Activated CD4-positive, alpha-beta T cell treated with anti-CD3 and anti-CD28 coated beads for 36 hours (primary cell): Measurements from ENCODE around the gene CD300C. TPM values are rescaled to one million over a fixed set of nuclear protein-coding genes. Genes with fewer than 3 reads are reported as not detected.
"Not testable (repeated sequence)": the region's sequence is repeated elsewhere in the genome, so short reads cannot be mapped to it uniquely, and the experiment has no call there.

Experiments
- ATAC-seq: fragments of 200-7000 bp; cut with Tn5 transposase; one replicate; pipeline ENCODE4 v1.10.0; 2021; ENCODE audit warnings: mild to moderate bottlenecking, moderate library complexity
- CTCF ChIA-PET: fragments of 350-600 bp; sonication (Branson Sonifier 250); formaldehyde crosslinking; loops from one replicate; lab custom pipeline; 2021; ENCODE audit warnings: antibody characterized with exemption; lab: Charles Lee
- POLR2A ChIA-PET: fragments of 350-600 bp; sonication (Branson Sonifier 250); formaldehyde crosslinking; loops from one replicate; lab custom pipeline; 2021; ENCODE audit warnings: antibody characterized with exemption, inconsistent platforms; lab: Charles Lee
- DNase-seq: peaks from one replicate; pipeline ENCODE4 v3.0.0-alpha.2; 2020
- H3K27ac Mint-ChIP-seq: one replicate; pipeline ENCODE4 v1.8.0; 2021; ENCODE audit warnings: mixed read lengths
- H3K27me3 Mint-ChIP-seq: one replicate; pipeline ENCODE4 v1.8.0; 2021; ENCODE audit warnings: mixed read lengths
- H3K36me3 Mint-ChIP-seq: one replicate; pipeline ENCODE4 v1.8.0; 2021; ENCODE audit warnings: low read depth, mixed read lengths
- H3K4me1 Mint-ChIP-seq: one replicate; pipeline ENCODE4 v1.8.0; 2021; ENCODE audit warnings: mixed read lengths
- H3K4me3 Mint-ChIP-seq: one replicate; pipeline ENCODE4 v1.8.0; 2021; ENCODE audit warnings: mild to moderate bottlenecking, moderate library complexity, mixed read lengths
- H3K9me3 Mint-ChIP-seq: one replicate; pipeline ENCODE4 v1.8.0; 2021; ENCODE audit warnings: low read depth, mixed read lengths
- intact Hi-C, 2 experiments: fragments of 100-400 bp; cut with DNase I in 1 of 2; cut with micrococcal nuclease in 1 of 2; formaldehyde crosslinking; loops; one replicate each; pipeline versions ENCODE4 v1.14.2 to v1.15.1; 2022 to 2024; cut with DNase I, micrococcal nuclease
- total RNA-seq, 2 experiments: library from RNA; stranded (reverse); gene quantifications; one replicate each; pipeline ENCODE4 v1.2.3, GENCODE V29; 2021

The CD300C gene
- total RNA-seq, 2 experiments from 2014 or later, result not detected

- peaks cover 12% of the 10 kb centered on the region for H3K4me1 Mint-ChIP-seq
- H3K27me3 Mint-ChIP-seq, result peaks cover 22% of the 10 kb centered on the region
- intact Hi-C loops, result no loop called here
- DNase-seq (no peak), ATAC-seq (no peak)
- no peak overlapping the region for H3K4me3 Mint-ChIP-seq
- H3K9me3 Mint-ChIP-seq, result peaks cover 10% of the 10 kb centered on the region
- H3K27ac Mint-ChIP-seq, result no peak overlapping the region
- ChIA-PET CTCF (no interaction called here), POLR2A (no interaction called here)
- no peaks in the 10 kb centered on the region for H3K36me3 Mint-ChIP-seq
Measured at GRCh38 chr17:74521701-74522201, 24.2 kb downstream of the CD300C start.

- peaks cover 10% of the 10 kb centered on the region for H3K9me3 Mint-ChIP-seq
- ATAC-seq (no peak), DNase-seq (no peak)
- H3K4me3 Mint-ChIP-seq, result no peak overlapping the region
- CTCF ChIA-PET, result no interaction called here
- H3K27ac Mint-ChIP-seq, result peak overlapping the region; percentile 47
- H3K4me1 Mint-ChIP-seq, result peaks cover 12% of the 10 kb centered on the region
- H3K27me3 Mint-ChIP-seq, result peaks cover 22% of the 10 kb centered on the region
- POLR2A ChIA-PET, result no interaction called here
- intact Hi-C loops, result no loop called here
- H3K36me3 Mint-ChIP-seq, result no peaks in the 10 kb centered on the region
Measured at GRCh38 chr17:74520790-74521480, 25.0 kb downstream of the CD300C start.

GRCh38 chr17:74520016-74520434 is 25.9 kb downstream of the CD300C start:
- no peaks in the 10 kb centered on the region for H3K36me3 Mint-ChIP-seq
- CTCF ChIA-PET, result no interaction called here
- peaks cover 10% of the 10 kb centered on the region for H3K9me3 Mint-ChIP-seq
- DNase-seq (peak; percentile 63), ATAC-seq (peak; percentile 83)
- H3K27ac Mint-ChIP-seq, result no peak overlapping the region
- POLR2A ChIA-PET, result no interaction called here
- peaks cover 12% of the 10 kb centered on the region for H3K4me1 Mint-ChIP-seq
- peaks cover 22% of the 10 kb centered on the region for H3K27me3 Mint-ChIP-seq
- H3K4me3 Mint-ChIP-seq, result no peak overlapping the region
- intact Hi-C loops, result no loop called here

- H3K4me1 Mint-ChIP-seq, result peaks cover 23% of the 10 kb centered on the region
- DNase-seq, intact Hi-C loops, H3K4me3 Mint-ChIP-seq, CTCF ChIA-PET, ATAC-seq, POLR2A ChIA-PET, H3K27ac Mint-ChIP-seq: not testable (repeated sequence)
- peaks cover 12% of the 10 kb centered on the region for H3K36me3 Mint-ChIP-seq
- H3K27me3 Mint-ChIP-seq, result peaks cover 32% of the 10 kb centered on the region
- peaks cover 22% of the 10 kb centered on the region for H3K9me3 Mint-ChIP-seq
Measured at GRCh38 chr17:74518413-74518981, 27.4 kb downstream of the CD300C start.

GRCh38 chr17:74516561-74517328 is 29.2 kb downstream of the CD300C start:
- ChIA-PET POLR2A (no interaction called here), CTCF (interaction anchor here (0.6 to 1.0 kb wide), 3 partner anchors 41 to 374 kb away, joined by 3 read pairs; no protein-coding TSS in a partner anchor)
- no peak overlapping the region for H3K4me3 Mint-ChIP-seq
- H3K36me3 Mint-ChIP-seq, result peaks cover 12% of the 10 kb centered on the region
- peaks cover 37% of the 10 kb centered on the region for H3K4me1 Mint-ChIP-seq
- peaks cover 20% of the 10 kb centered on the region for H3K27me3 Mint-ChIP-seq
- ATAC-seq, result no peak
- intact Hi-C loops, result no loop called here
- peaks cover 17% of the 10 kb centered on the region for H3K9me3 Mint-ChIP-seq
- H3K27ac Mint-ChIP-seq, result no peak overlapping the region
- DNase-seq, result no peak

GRCh38 chr17:74515941-74516340 is 30.0 kb downstream of the CD300C start:
- peaks cover 17% of the 10 kb centered on the region for H3K9me3 Mint-ChIP-seq
- no peak for DNase-seq
- ChIA-PET CTCF (interaction anchor here (0.5 to 1.0 kb wide), 2 partner anchors 59 to 290 kb away, joined by 3 to 4 read pairs; no protein-coding TSS in a partner anchor), POLR2A (no interaction called here)
- no peak overlapping the region for H3K4me3 Mint-ChIP-seq
- H3K36me3 Mint-ChIP-seq, result peaks cover 12% of the 10 kb centered on the region
- peaks cover 39% of the 10 kb centered on the region for H3K4me1 Mint-ChIP-seq
- intact Hi-C loops, result no loop called here
- H3K27ac Mint-ChIP-seq, result no peak overlapping the region
- peaks cover 16% of the 10 kb centered on the region for H3K27me3 Mint-ChIP-seq
- no peak for ATAC-seq

- ATAC-seq (peak; percentile 20), DNase-seq (peak; percentile 75)
- CTCF ChIA-PET, result no interaction called here
- POLR2A ChIA-PET, result no interaction called here
- H3K36me3 Mint-ChIP-seq, result peaks cover 12% of the 10 kb centered on the region
- H3K4me1 Mint-ChIP-seq, result peaks cover 32% of the 10 kb centered on the region
- H3K4me3 Mint-ChIP-seq, result peak overlapping the region; percentile 72
- peaks cover 14% of the 10 kb centered on the region for H3K27me3 Mint-ChIP-seq
- intact Hi-C loops, result loop anchor here in 1 of 2 experiments (5.0 kb wide), 2 partner anchors 217 to 302 kb away; partner anchors contain the start of gene TTYH2
- peaks cover 15% of the 10 kb centered on the region for H3K9me3 Mint-ChIP-seq
- H3K27ac Mint-ChIP-seq, result peak overlapping the region; percentile 95
Measured at GRCh38 chr17:74514632-74515334, 31.1 kb downstream of the CD300C start.

GRCh38 chr17:74513987-74514631 is 31.8 kb downstream of the CD300C start:
- Mint-ChIP-seq H3K9me3 (peaks cover 15% of the 10 kb centered on the region), H3K4me1 (peaks cover 31% of the 10 kb centered on the region), H3K27ac (peak overlapping the region; percentile 95), H3K4me3 (peak overlapping the region; percentile 72), H3K36me3 (peaks cover 12% of the 10 kb centered on the region), H3K27me3 (peaks cover 14% of the 10 kb centered on the region)
- intact Hi-C loops, result loop anchor here in 1 of 2 experiments (5.0 kb wide), 2 partner anchors 217 to 302 kb away; partner anchors contain the start of gene TTYH2
- ATAC-seq (peak; percentile 17), DNase-seq (peak; percentile 78)
- ChIA-PET POLR2A (interaction anchor here (0.6 kb wide), 1 partner anchor 425 kb away, joined by 3 read pairs; no protein-coding TSS in a partner anchor), CTCF (no interaction called here)

- ChIA-PET POLR2A (interaction anchor here (0.6 kb wide), 1 partner anchor 600 kb away, joined by 9 read pairs; no protein-coding TSS in a partner anchor), CTCF (interaction anchor here (0.6 to 1.6 kb wide), 5 partner anchors 13 to 214 kb away, joined by 3 to 5 read pairs (median 4); no protein-coding TSS in a partner anchor)
- peak; percentile 88 for ATAC-seq
- H3K9me3 Mint-ChIP-seq, result peaks cover 12% of the 10 kb centered on the region
- no peak overlapping the region for H3K4me3 Mint-ChIP-seq
- peaks cover 31% of the 10 kb centered on the region for H3K4me1 Mint-ChIP-seq
- DNase-seq, result peak; percentile 80
- peaks cover 12% of the 10 kb centered on the region for H3K36me3 Mint-ChIP-seq
- peaks cover 14% of the 10 kb centered on the region for H3K27me3 Mint-ChIP-seq
- H3K27ac Mint-ChIP-seq, result peak overlapping the region; percentile 90
- intact Hi-C loops, result loop anchor here in 1 of 2 experiments (5.0 kb wide), 2 partner anchors 215 to 300 kb away; partner anchors contain the start of gene TTYH2
Measured at GRCh38 chr17:74512624-74513091, 33.3 kb downstream of the CD300C start.

- intact Hi-C loops, result loop anchor here in 1 of 2 experiments (5.0 kb wide), 2 partner anchors 215 to 300 kb away; partner anchors contain the start of gene TTYH2
- CTCF ChIA-PET, result interaction anchor here (0.9 to 1.6 kb wide), 5 partner anchors 12 to 214 kb away, joined by 3 to 5 read pairs (median 4); no protein-coding TSS in a partner anchor
- Mint-ChIP-seq H3K27me3 (peaks cover 14% of the 10 kb centered on the region), H3K27ac (peak overlapping the region; percentile 90), H3K4me1 (peaks cover 31% of the 10 kb centered on the region), H3K36me3 (peaks cover 12% of the 10 kb centered on the region), H3K9me3 (peaks cover 12% of the 10 kb centered on the region), H3K4me3 (no peak overlapping the region)
- no peak for DNase-seq
- ATAC-seq, result no peak
- POLR2A ChIA-PET, result interaction anchor here (0.6 kb wide), 1 partner anchor 14 kb away, joined by 4 read pairs; no protein-coding TSS in a partner anchor
Measured at GRCh38 chr17:74512036-74512435, 33.9 kb downstream of the CD300C start.
